Measurements from ENCODE around the gene C4orf50. TPM values are rescaled to one million over a fixed set of nuclear protein-coding genes. Genes with fewer than 3 reads are reported as not detected.

The C4orf50 gene
- total RNA-seq, 1 donor = not detected

GRCh38 chr4:6002926-6003325 lies 15.3 kb downstream of the C4orf50 start:
- no peak overlapping the region for H3K4me3 ChIP-seq (ENCODE audit: low read depth, low read length)
- no peak for TF ChIP-seq CTCF (IDR thresholded peaks at IDR 0.05; ENCODE audit: insufficient read depth, low read depth, low read length)
- no peak for DNase-seq (ENCODE audit: low read depth)

- H3K4me3 ChIP-seq (ENCODE audit: low read depth, low read length) = no peak overlapping the region
- TF ChIP-seq CTCF (IDR thresholded peaks at IDR 0.05; ENCODE audit: insufficient read depth, low read depth, low read length) = no peak
- DNase-seq (ENCODE audit: low read depth) = no peak
These were observed 15.8 kb downstream of the C4orf50 start for GRCh38 chr4:6002492-6002833.

- no peak for DNase-seq (ENCODE audit: low read depth)
- no peak for TF ChIP-seq CTCF (IDR thresholded peaks at IDR 0.05; ENCODE audit: insufficient read depth, low read depth, low read length)
- no peak overlapping the region for H3K4me3 ChIP-seq (ENCODE audit: low read depth, low read length)
These were observed 16.3 kb downstream of the C4orf50 start for GRCh38 chr4:6001680-6002491.

- DNase-seq (ENCODE audit: low read depth) = no peak
- TF ChIP-seq CTCF (IDR thresholded peaks at IDR 0.05; ENCODE audit: insufficient read depth, low read depth, low read length) = no peak
- no peak overlapping the region for H3K4me3 ChIP-seq (ENCODE audit: low read depth, low read length)
These were observed 18.3 kb downstream of the C4orf50 start for GRCh38 chr4:5999830-6000365.

- TF ChIP-seq CTCF (IDR thresholded peaks at IDR 0.05; ENCODE audit: insufficient read depth, low read depth, low read length) = no peak
- no peak overlapping the region for H3K4me3 ChIP-seq (ENCODE audit: low read depth, low read length)
- DNase-seq (ENCODE audit: low read depth) = no peak
These were observed 18.9 kb downstream of the C4orf50 start for GRCh38 chr4:5999356-5999755.

- TF ChIP-seq CTCF (IDR thresholded peaks at IDR 0.05; ENCODE audit: insufficient read depth, low read depth, low read length) = peak; percentile 90
- peak; percentile 50 for DNase-seq (ENCODE audit: low read depth)
- no peak overlapping the region for H3K4me3 ChIP-seq (ENCODE audit: low read depth, low read length)
These were observed 19.8 kb downstream of the C4orf50 start for GRCh38 chr4:5998333-5998936.
